SK-N-SH (cell line): ENCODE measurements around the gene DGCR8. TPM values are rescaled to one million over a fixed set of nuclear protein-coding genes. Genes with fewer than 3 reads are reported as not detected.

ENCODE experiments used
- CTCF ChIA-PET: fragments of 300-600, 350-600 bp; formaldehyde crosslinking; extraction: SDS; loops from one replicate; lab custom pipeline; 2021; lab: Yijun Ruan, JAX
- POLR2A ChIA-PET: fragments of 350-600 bp; sonication (Branson Sonifier 250); formaldehyde crosslinking; extraction: SDS; loops from one replicate; lab custom pipeline; 2020; ENCODE audit warnings: antibody characterized with exemption, inconsistent platforms; lab: Yijun Ruan, JAX
- DNase-seq: peaks from one replicate; pipeline ENCODE4 v3.0.0; 2012
- H2AFZ ChIP-seq: fragments of 200-600 bp; sonication (generic); 2 replicates; pipeline ENCODE4 v1.8.1; 2016; ENCODE audit warnings: antibody characterized with exemption, mild to moderate bottlenecking, low read depth
- H3F3A ChIP-seq: fragments of 200-600 bp; sonication (generic); replicated peaks from 2 replicates; pipeline ENCODE3; 2016; ENCODE audit warnings: antibody characterized with exemption, mild to moderate bottlenecking; ENCODE audit not compliant: insufficient read depth
- H3K27ac ChIP-seq, 2 experiments: fragments of 200-500 bp in 1 of 2; fragments of 200-600 bp in 1 of 2; sonication (Bioruptor generic) in 1 of 2; sonication (generic), shearing (Covaris generic) in 1 of 2; 2 replicates each; pipeline versions ENCODE4 v1.5.1 to v1.6.1; 2014 to 2016; ENCODE audit warnings: low read depth in 2 of 2, inconsistent platforms in 1 of 2, low read length in 1 of 2, mild to moderate bottlenecking in 1 of 2, mixed read lengths in 1 of 2
- H3K27me3 ChIP-seq: fragments of 200-600 bp; sonication (generic), shearing (Covaris generic); 2 replicates; pipeline ENCODE4 v1.6.1; 2016; ENCODE audit warnings: mixed run types; ENCODE audit not compliant: insufficient read depth
- H3K36me3 ChIP-seq, 2 experiments: fragments of 200-500 bp in 1 of 2; fragments of 200-600 bp in 1 of 2; sonication (Bioruptor generic) in 1 of 2; sonication (generic) in 1 of 2; replicated peaks in 1 of 2; 2 replicates each; pipeline versions ENCODE3 to v1.5.1; 2014 to 2016; ENCODE audit warnings: low read length in 1 of 2, mild to moderate bottlenecking in 1 of 2; ENCODE audit not compliant: insufficient read depth in 2 of 2, control insufficient read depth in 1 of 2
- H3K4me1 ChIP-seq, 2 experiments: fragments of 200-500 bp in 1 of 2; fragments of 200-600 bp in 1 of 2; sonication (Bioruptor generic) in 1 of 2; sonication (generic), shearing (Covaris generic) in 1 of 2; 2 replicates each; pipeline versions ENCODE4 v1.5.1 to v1.6.1; 2014 to 2016; ENCODE audit warnings: low read depth in 1 of 2, low read length in 1 of 2, mixed run types in 1 of 2; ENCODE audit not compliant: insufficient read depth in 2 of 2, control insufficient read depth in 1 of 2
- H3K4me2 ChIP-seq: fragments of 200-600 bp; sonication (generic), shearing (Covaris generic); 2 replicates; pipeline ENCODE4 v1.6.1; 2017; ENCODE audit warnings: mixed run types
- H3K4me3 ChIP-seq, 2 experiments: fragments of 200-500 bp in 1 of 2; fragments of 200-600 bp in 1 of 2; sonication (Bioruptor generic) in 1 of 2; sonication (generic), shearing (Covaris generic) in 1 of 2; 2 replicates each; pipeline versions ENCODE4 v1.5.1 to v1.8.1; 2014 to 2016; ENCODE audit warnings: low read depth in 2 of 2, inconsistent platforms in 1 of 2, low read length in 1 of 2, mild to moderate bottlenecking in 1 of 2, mixed read lengths in 1 of 2, moderate library complexity in 1 of 2
- H3K79me2 ChIP-seq: fragments of 200-600 bp; sonication (generic); 2 replicates; pipeline ENCODE4 v1.8.1; 2017; ENCODE audit warnings: mild to moderate bottlenecking; ENCODE audit not compliant: insufficient read depth
- H3K9ac ChIP-seq: fragments of 200-600 bp; sonication (generic); 2 replicates; pipeline ENCODE4 v1.6.1; 2017; ENCODE audit warnings: mixed run types
- H3K9me2 ChIP-seq: fragments of 200-600 bp; sonication (generic); 2 replicates; pipeline ENCODE4 v1.6.1; 2017; ENCODE audit warnings: mixed run types
- H3K9me3 ChIP-seq: fragments of 200-600 bp; sonication (generic); 2 replicates; pipeline ENCODE4 v1.6.1; 2017; ENCODE audit warnings: mixed run types, mild to moderate bottlenecking, moderate library complexity
- H4K20me1 ChIP-seq: fragments of 200-600 bp; sonication (generic); 2 replicates; pipeline ENCODE4 v1.6.1; 2017; ENCODE audit warnings: mild to moderate bottlenecking, mixed run types; ENCODE audit not compliant: insufficient read depth
- CTCF ChIP-seq: fragments of 200-600 bp; sonication (generic); IDR thresholded peaks from 2 replicates; pipeline ENCODE4 v1.6.1; 2017; ENCODE audit warnings: antibody characterized with exemption, mild to moderate bottlenecking, moderate library complexity
- FOXM1 ChIP-seq: IDR thresholded peaks from 2 replicates; pipeline ENCODE4 v1.4.0; 2012; ENCODE audit warnings: low read depth, mild to moderate bottlenecking
- POLR2AphosphoS5 ChIP-seq: IDR thresholded peaks from 2 replicates; pipeline ENCODE4 v1.6.1; 2012; ENCODE audit warnings: low read depth, low read length
- REST ChIP-seq: IDR thresholded peaks from 2 replicates; pipeline ENCODE4 v1.6.1; 2012; ENCODE audit warnings: mild to moderate bottlenecking, low read depth, low read length, moderate library complexity
- RFX5 ChIP-seq: IDR thresholded peaks from 2 replicates; pipeline ENCODE4 v1.6.1; 2012; ENCODE audit warnings: mild to moderate bottlenecking, improper control_type of control experiment, low read length
- RXRA ChIP-seq: IDR thresholded peaks from 2 replicates; pipeline ENCODE4 v1.4.0; 2012; ENCODE audit warnings: low read depth, mild to moderate bottlenecking, borderline replicate concordance
- TAF1 ChIP-seq: IDR thresholded peaks from 2 replicates; pipeline ENCODE4 v1.6.1; 2012; ENCODE audit warnings: low read depth, mild to moderate bottlenecking, low read length, moderate library complexity, borderline replicate concordance
- TCF12 ChIP-seq: IDR thresholded peaks from 2 replicates; pipeline ENCODE4 v1.4.0; 2012
- YY1 ChIP-seq: IDR thresholded peaks from 2 replicates; pipeline ENCODE4 v1.4.0; 2012; ENCODE audit warnings: low read depth, mild to moderate bottlenecking
- ZBTB33 ChIP-seq: IDR thresholded peaks from 2 replicates; pipeline ENCODE4 v1.4.0; 2012; ENCODE audit warnings: low read depth, borderline replicate concordance
- WGBS: methylation state at CpG from one replicate; pipeline ENCODE4 v1.1.6; 2017; ENCODE audit warnings: low lambda C conversion rate; 5-methylcytosine and 5-hydroxymethylcytosine counted together
- polyA plus RNA-seq, 3 experiments: library from polyadenylated mRNA; depleted of rRNA; stranded (reverse); fragments of >200 nt; gene quantifications; 2 replicates each; pipeline ENCODE4 v1.2.3, GENCODE V29; 2012
- TF ChIP-seq, protein P1 (sequence below): IDR thresholded peaks from 2 replicates; pipeline ENCODE4; 2012
- TF ChIP-seq, protein P2 (sequence below): IDR thresholded peaks from 2 replicates; pipeline ENCODE4 v1.4.0; 2012; ENCODE audit warnings: low read depth, borderline replicate concordance

The DGCR8 gene
- polyA plus RNA-seq, 1 of the 3 experiments (the other 2 are of a cell fraction): 26.5 TPM

DNA sequence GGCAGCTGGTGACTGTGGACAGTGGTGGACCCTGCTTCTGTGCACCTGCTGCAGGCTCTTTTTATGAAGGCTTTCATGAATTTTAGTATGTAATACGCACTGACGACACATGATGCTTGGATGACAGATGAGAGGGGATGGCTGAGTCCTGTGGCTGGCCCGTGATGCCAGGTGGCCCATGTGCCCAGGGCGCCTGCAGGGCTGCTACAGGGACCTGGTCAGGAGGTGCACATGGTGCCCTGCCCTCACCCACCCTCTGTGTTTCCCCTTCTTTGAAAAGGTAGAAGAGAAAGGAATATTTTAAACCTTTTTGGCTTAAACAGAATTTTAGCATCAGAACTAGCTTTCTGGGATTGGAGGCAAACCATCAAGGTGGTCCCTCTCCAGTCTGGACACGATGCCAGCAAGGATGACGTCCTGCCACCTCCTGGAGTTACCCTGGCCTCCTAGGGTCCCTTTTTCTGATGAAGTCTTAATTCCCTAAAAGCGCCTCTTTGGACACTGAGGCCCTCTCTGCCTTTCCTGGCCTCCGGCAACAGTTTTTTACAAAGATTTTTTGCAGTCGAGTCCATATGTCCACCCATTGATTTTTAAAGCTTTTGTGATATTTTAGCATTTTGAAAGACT lies 30.4 kb downstream of the DGCR8 start:
- Histone ChIP-seq H4K20me1 (peaks cover 14% of the 10 kb centered on the region; the same call in 1 of the 2 replicates), H3K4me3 (no peak overlapping the region), H3K9me2 (no peaks in the 10 kb centered on the region), H3K4me1 (peaks cover 0 to 4% of the 10 kb centered on the region in 2 experiments; a peak in 1 of 4 replicates), H3K27ac (peak overlapping the region; percentile 7 to 28; a peak in 2 of 4 replicates), H3K36me3 (peaks cover 24 to 94% of the 10 kb centered on the region in 2 experiments), H3K79me2 (peaks cover 14% of the 10 kb centered on the region), H3K27me3 (no peaks in the 10 kb centered on the region), H3K9me3 (no peaks in the 10 kb centered on the region), H3F3A (peaks cover 16% of the 10 kb centered on the region), H2AFZ (no peak overlapping the region), H3K9ac (no peak overlapping the region), H3K4me2 (no peak overlapping the region)
- TF ChIP-seq CTCF: no peak
- TF ChIP-seq RFX5: no peak
- TF ChIP-seq TCF12: no peak
- TF ChIP-seq, protein P1, sequence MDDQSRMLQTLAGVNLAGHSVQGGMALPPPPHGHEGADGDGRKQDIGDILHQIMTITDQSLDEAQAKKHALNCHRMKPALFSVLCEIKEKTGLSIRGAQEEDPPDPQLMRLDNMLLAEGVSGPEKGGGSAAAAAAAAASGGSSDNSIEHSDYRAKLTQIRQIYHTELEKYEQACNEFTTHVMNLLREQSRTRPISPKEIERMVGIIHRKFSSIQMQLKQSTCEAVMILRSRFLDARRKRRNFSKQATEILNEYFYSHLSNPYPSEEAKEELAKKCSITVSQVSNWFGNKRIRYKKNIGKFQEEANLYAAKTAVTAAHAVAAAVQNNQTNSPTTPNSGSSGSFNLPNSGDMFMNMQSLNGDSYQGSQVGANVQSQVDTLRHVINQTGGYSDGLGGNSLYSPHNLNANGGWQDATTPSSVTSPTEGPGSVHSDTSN: no peak
- no peak for TF ChIP-seq FOXM1
- TF ChIP-seq RXRA: no peak
- no peak for TF ChIP-seq ZBTB33
- TF ChIP-seq REST: no peak
- TF ChIP-seq, protein P2, sequence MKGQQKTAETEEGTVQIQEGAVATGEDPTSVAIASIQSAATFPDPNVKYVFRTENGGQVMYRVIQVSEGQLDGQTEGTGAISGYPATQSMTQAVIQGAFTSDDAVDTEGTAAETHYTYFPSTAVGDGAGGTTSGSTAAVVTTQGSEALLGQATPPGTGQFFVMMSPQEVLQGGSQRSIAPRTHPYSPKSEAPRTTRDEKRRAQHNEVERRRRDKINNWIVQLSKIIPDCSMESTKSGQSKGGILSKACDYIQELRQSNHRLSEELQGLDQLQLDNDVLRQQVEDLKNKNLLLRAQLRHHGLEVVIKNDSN: no peak
- no peak for TF ChIP-seq POLR2AphosphoS5
- TF ChIP-seq YY1: no peak
- no peak for TF ChIP-seq TAF1
- WGBS: 90% methylated on average over 8 of the region's 9 CpGs
- ChIA-PET POLR2A (interaction anchor here (0.6 kb wide), 1 partner anchor 9 kb away, joined by 3 read pairs; no protein-coding TSS in a partner anchor), CTCF (interaction anchor here (0.5 to 2.3 kb wide), 9 partner anchors 9 to 279 kb away, joined by 3 to 10 read pairs (median 4); no protein-coding TSS in a partner anchor)
- no peak for DNase-seq
